Measurements from ENCODE around the gene HACD2. TPM values are rescaled to one million over a fixed set of nuclear protein-coding genes. Genes with fewer than 3 reads are reported as not detected.
A peak's percentile ranks its signal among the peaks of the same experiment; 100 is the strongest.
"Not testable (repeated sequence)": the region's sequence is repeated elsewhere in the genome, so short reads cannot be mapped to it uniquely, and the experiment has no call there.

The HACD2 gene
- 20.3 TPM for total RNA-seq

GRCh38 chr3:123584988-123585937, at the start of gene HACD2:
Gene HACD2, minus strand, starts transcription at chr3:123585053. Its CDS starts 26 bp downstream, at chr3:123585027.
- ATAC-seq, result peak; percentile 98

- no peak for ATAC-seq
Measured at GRCh38 chr3:123634149-123635051, 49.5 kb upstream of the HACD2 start.

- no peak for ATAC-seq
Measured at GRCh38 chr3:123633530-123633929, 48.7 kb upstream of the HACD2 start.

- peak; percentile 67 for ATAC-seq
Measured at GRCh38 chr3:123632161-123632655, 47.4 kb upstream of the HACD2 start.

- no peak for ATAC-seq
Measured at GRCh38 chr3:123629747-123630047, 44.8 kb upstream of the HACD2 start.

GRCh38 chr3:123628996-123629746, 44.3 kb upstream of the HACD2 start:
- no peak for ATAC-seq

- ATAC-seq, result peak; percentile 60
Measured at GRCh38 chr3:123627673-123628670, 43.1 kb upstream of the HACD2 start.

- ATAC-seq, result no peak
Measured at GRCh38 chr3:123626881-123627280, 42.0 kb upstream of the HACD2 start.

GRCh38 chr3:123624302-123624701, 39.4 kb upstream of the HACD2 start:
- no peak for ATAC-seq

- peak; percentile 47 for ATAC-seq
Measured at GRCh38 chr3:123623346-123623880, 38.6 kb upstream of the HACD2 start.

GRCh38 chr3:123622766-123623165, 37.9 kb upstream of the HACD2 start:
- peak; percentile 13 for ATAC-seq

- ATAC-seq, result peak; percentile 65
Measured at GRCh38 chr3:123621850-123622189, 37.0 kb upstream of the HACD2 start.

GRCh38 chr3:123621186-123621849, 36.5 kb upstream of the HACD2 start:
- ATAC-seq, result no peak

GRCh38 chr3:123620343-123620742, 35.5 kb upstream of the HACD2 start:
- ATAC-seq, result peak; percentile 50

GRCh38 chr3:123618768-123619484, 34.1 kb upstream of the HACD2 start:
- no peak for ATAC-seq

- ATAC-seq, result peak; percentile 38
Measured at GRCh38 chr3:123618076-123618708, 33.3 kb upstream of the HACD2 start.

GRCh38 chr3:123616593-123616992, 31.7 kb upstream of the HACD2 start:
- no peak for ATAC-seq

- no peak for ATAC-seq
Measured at GRCh38 chr3:123613543-123613942, 28.7 kb upstream of the HACD2 start.

- not testable (repeated sequence) for ATAC-seq
Measured at GRCh38 chr3:123611674-123612073, 26.8 kb upstream of the HACD2 start.
